Astrocyte (in vitro differentiated cells and primary cell): ENCODE results near the gene GPX7.

Source experiments
- EZH2 ChIP-seq: IDR thresholded peaks from 2 replicates; pipeline ENCODE4 v1.6.1; 2012; ENCODE audit warnings: mild to moderate bottlenecking, low read length, inconsistent platforms; ENCODE audit not compliant: insufficient read depth
- TF ChIP-seq, protein P1 (sequence below): IDR thresholded peaks from 2 replicates; pipeline ENCODE4 v1.5.1; 2011; ENCODE audit warnings: low read depth, mild to moderate bottlenecking, inconsistent platforms, low read length, moderate library complexity; ENCODE audit not compliant: insufficient read depth

DNA sequence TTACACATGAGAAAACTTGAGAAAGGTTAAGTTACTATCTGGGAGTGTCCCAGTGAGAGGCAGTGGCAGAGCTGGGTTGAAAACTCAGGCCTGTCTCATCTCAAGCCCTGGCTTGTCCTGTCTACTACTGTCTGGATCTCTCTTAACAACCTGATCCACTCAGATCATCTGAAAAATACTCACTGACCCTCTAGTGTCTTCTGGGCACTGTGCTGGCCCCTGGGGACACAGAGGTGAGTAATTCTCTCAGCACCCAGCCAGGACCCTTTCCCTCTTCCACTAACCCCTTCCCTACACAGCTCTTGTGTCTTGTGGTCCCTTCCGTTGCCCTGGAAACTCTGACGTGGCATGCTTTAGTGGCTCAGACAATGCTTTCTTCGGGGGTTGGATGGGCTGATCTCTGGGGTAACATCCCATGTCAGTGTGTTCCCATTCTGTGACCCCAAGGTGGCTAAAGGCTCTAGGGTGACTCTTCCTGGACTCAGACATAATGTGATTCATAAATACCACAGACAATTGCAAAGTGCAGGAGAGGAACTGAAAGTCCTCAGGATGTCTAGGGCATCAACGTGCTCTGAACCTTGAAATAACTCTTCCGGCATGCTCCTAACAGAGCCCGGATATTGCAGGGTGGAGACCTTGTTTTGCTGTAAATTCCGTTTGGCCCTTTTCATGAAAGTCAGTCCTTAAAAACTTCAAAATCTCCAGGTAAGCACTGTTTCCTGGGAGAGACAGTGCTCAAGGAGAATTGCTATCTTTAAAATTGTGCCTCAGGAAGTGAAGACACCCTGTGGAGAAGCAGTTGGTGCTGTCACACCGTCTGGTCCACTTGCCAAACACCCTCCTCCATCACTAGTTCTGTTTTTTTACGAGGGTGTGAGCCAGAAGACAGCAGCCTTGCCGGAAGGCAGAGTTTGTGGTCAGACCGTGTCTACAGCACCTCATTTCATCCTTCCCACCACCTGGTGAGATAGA, 34.8 kb downstream of the GPX7 start:
- TF ChIP-seq, protein P1, sequence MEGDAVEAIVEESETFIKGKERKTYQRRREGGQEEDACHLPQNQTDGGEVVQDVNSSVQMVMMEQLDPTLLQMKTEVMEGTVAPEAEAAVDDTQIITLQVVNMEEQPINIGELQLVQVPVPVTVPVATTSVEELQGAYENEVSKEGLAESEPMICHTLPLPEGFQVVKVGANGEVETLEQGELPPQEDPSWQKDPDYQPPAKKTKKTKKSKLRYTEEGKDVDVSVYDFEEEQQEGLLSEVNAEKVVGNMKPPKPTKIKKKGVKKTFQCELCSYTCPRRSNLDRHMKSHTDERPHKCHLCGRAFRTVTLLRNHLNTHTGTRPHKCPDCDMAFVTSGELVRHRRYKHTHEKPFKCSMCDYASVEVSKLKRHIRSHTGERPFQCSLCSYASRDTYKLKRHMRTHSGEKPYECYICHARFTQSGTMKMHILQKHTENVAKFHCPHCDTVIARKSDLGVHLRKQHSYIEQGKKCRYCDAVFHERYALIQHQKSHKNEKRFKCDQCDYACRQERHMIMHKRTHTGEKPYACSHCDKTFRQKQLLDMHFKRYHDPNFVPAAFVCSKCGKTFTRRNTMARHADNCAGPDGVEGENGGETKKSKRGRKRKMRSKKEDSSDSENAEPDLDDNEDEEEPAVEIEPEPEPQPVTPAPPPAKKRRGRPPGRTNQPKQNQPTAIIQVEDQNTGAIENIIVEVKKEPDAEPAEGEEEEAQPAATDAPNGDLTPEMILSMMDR = no peak
- TF ChIP-seq EZH2 = no peak
